ENCODE measurements around the gene FHIT.

The FHIT gene

DNA sequence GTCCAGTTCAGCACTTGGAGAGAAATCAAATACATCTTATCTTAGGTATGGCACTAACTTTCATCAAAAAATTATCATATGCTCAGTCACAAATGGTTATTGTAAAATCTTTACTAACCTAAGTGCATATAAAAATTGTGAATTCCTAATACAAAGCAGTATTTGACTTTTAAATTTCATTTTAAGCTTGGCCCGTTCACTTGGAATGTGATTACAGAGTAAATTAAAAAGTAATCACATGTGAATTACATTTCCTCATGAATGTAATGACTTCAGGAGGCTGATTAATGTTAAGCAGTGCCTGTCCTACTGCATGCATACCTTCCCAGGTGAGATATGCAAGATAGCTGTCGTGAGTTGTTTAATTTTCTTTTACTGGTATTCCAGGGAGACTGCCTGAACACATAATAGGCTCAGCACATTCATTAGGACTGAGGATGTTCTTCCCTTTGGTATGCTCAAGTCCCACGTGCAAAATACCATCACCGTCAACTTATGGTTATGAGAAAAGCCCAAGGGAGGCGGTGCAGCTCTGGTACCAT, 1053.0 kb downstream of the FHIT start:
- Histone ChIP-seq H3K27me3 (no peaks in the 10 kb centered on the region), H3K4me1 (no peaks in the 10 kb centered on the region), H3K9me3 (no peaks in the 10 kb centered on the region), H3K27ac (no peak overlapping the region), H3K36me3 (no peaks in the 10 kb centered on the region), H3K4me3 (no peak overlapping the region)
- DNase-seq, result no peak
- TF ChIP-seq, protein P1, sequence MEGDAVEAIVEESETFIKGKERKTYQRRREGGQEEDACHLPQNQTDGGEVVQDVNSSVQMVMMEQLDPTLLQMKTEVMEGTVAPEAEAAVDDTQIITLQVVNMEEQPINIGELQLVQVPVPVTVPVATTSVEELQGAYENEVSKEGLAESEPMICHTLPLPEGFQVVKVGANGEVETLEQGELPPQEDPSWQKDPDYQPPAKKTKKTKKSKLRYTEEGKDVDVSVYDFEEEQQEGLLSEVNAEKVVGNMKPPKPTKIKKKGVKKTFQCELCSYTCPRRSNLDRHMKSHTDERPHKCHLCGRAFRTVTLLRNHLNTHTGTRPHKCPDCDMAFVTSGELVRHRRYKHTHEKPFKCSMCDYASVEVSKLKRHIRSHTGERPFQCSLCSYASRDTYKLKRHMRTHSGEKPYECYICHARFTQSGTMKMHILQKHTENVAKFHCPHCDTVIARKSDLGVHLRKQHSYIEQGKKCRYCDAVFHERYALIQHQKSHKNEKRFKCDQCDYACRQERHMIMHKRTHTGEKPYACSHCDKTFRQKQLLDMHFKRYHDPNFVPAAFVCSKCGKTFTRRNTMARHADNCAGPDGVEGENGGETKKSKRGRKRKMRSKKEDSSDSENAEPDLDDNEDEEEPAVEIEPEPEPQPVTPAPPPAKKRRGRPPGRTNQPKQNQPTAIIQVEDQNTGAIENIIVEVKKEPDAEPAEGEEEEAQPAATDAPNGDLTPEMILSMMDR (IDR thresholded peaks at IDR 0.05), result no peak
- intact Hi-C loops (cut with DNase I; ENCODE audit: low total_unique reads), result no loop called here

DNA sequence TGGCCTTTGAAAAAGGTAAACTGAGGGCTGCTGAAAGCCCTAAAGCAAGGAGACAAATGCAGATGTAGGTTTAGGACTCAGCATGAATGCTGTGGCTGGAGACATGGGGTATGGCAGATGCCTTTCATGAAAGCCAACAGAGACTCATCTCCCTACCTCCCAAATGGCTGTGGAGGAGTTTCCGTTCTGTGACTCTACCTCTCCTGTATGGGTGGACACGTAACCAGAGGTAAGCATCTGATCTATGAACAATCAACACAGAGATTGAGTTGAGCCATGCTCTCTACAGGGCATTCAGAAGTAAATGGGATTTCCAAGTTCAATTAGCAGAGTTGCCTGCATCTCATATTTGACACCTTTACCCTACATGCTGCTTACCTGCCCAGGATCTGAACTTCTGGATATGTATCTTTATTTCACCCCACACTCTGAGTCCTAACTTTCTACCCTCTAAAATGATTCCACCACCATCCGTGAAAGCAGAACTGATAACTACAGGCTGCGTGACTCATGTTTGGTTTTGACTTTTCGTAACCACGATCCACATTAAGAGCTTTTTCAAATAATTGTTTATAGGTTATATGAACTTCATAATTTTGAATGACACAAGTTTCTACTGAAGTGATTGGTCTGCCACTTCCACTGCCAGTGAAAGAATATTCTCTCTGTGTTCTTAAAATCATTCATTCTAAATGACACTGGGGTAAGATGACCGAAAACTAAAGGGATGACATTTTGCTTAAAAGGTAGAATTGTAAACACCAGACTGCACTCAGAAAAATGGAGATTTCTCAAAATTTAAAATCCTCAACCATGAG, 1058.7 kb downstream of the FHIT start:
- Histone ChIP-seq H3K36me3 (no peaks in the 10 kb centered on the region), H3K4me3 (no peak overlapping the region), H3K9me3 (no peaks in the 10 kb centered on the region), H3K27me3 (no peaks in the 10 kb centered on the region), H3K27ac (no peak overlapping the region), H3K4me1 (peaks cover 0 to 14% (median 0%) of the 10 kb centered on the region in 4 donors)
- intact Hi-C loops (cut with DNase I; ENCODE audit: low total_unique reads), result no loop called here
- DNase-seq, result no peak
- TF ChIP-seq, protein P1 (IDR thresholded peaks at IDR 0.05), result no peak

DNA sequence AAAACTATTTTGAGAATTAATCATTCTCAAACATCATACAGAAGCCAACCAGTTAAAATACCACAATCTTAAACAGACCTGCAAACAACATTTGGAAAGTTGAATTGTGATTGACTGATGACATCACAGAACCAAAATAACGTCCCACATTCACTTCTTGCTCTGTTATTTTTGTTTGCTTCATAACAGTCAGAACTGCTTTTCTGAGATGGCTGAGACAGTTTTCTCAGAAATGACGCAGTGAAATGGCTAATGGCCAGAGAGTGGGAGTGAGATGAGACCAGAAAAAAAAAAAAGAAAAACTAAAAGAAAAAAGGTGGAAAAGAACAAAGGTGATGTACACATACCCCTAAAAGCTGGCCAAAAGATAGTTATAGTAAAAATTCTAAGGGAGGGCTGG, 1061.2 kb downstream of the FHIT start:
- H3K4me3 ChIP-seq, result no peak overlapping the region
- no peak for DNase-seq
- H3K27me3 ChIP-seq, result no peaks in the 10 kb centered on the region
- no peak overlapping the region for H3K27ac ChIP-seq
- intact Hi-C loops (cut with DNase I; ENCODE audit: low total_unique reads), result no loop called here
- TF ChIP-seq, protein P1 (IDR thresholded peaks at IDR 0.05), result no peak
- H3K4me1 ChIP-seq, result peaks cover 0 to 14% (median 0%) of the 10 kb centered on the region in 4 donors
- no peaks in the 10 kb centered on the region for H3K36me3 ChIP-seq
- H3K9me3 ChIP-seq, result no peaks in the 10 kb centered on the region

DNA sequence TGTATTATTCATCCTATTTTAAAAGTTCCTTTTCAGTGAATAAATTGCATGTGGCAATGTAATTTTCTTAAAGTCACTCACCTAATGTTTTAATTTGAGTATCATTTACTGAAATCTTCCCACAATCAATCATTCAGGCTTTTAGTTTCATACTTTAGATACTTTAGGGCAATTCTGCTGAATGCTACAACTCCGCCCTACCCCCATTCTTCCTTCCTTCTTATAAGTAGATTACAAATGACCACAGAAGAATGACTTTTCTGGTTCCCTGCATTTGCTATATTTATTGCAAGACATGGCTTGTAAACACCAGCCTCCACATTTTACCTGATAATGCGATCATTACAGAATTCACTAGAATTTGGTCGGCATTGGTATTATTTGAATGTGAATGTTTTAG, 1061.9 kb downstream of the FHIT start:
- no peak for DNase-seq
- Histone ChIP-seq H3K27me3 (no peaks in the 10 kb centered on the region), H3K27ac (no peak overlapping the region), H3K4me1 (peaks cover 0 to 14% (median 0%) of the 10 kb centered on the region in 4 donors), H3K9me3 (no peaks in the 10 kb centered on the region), H3K4me3 (no peak overlapping the region), H3K36me3 (no peaks in the 10 kb centered on the region)
- TF ChIP-seq, protein P1 (IDR thresholded peaks at IDR 0.05), result no peak
- intact Hi-C loops (cut with DNase I; ENCODE audit: low total_unique reads), result no loop called here

DNA sequence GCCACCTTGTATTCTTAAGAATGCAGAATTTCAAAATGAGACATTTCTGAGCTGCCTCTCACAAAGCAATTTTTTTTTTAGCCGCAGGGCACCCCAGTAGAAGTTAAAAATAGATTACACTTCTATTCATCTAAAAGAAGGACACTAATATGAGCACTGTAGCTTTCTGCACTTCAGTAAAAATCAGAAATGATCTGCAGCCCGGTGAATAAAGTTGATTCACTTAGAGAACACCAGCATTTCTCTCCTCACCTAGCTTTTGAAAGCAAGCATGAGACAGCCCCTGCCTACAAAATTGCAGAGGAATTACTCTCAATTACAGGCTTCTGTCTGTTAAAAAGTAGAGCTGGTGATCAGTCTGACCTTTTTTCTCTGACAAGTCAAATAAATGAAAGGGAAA, 1062.4 kb downstream of the FHIT start:
- Histone ChIP-seq H3K36me3 (no peaks in the 10 kb centered on the region), H3K4me1 (peaks cover 0 to 14% (median 0%) of the 10 kb centered on the region in 4 donors), H3K27ac (no peak overlapping the region), H3K4me3 (no peak overlapping the region), H3K27me3 (no peaks in the 10 kb centered on the region), H3K9me3 (no peaks in the 10 kb centered on the region)
- intact Hi-C loops (cut with DNase I; ENCODE audit: low total_unique reads), result no loop called here
- TF ChIP-seq, protein P1 (IDR thresholded peaks at IDR 0.05), result no peak
- no peak for DNase-seq

Measured in tibial artery (tissue), 4 donors.